Measurements from ENCODE around the gene TSR1. TPM values are rescaled to one million over a fixed set of nuclear protein-coding genes. Genes with fewer than 3 reads are reported as not detected.

Gene TSR1
- total RNA-seq, 4 donors from 2014 or later: 40.0 to 48.0 (median 44.5) TPM

DNA sequence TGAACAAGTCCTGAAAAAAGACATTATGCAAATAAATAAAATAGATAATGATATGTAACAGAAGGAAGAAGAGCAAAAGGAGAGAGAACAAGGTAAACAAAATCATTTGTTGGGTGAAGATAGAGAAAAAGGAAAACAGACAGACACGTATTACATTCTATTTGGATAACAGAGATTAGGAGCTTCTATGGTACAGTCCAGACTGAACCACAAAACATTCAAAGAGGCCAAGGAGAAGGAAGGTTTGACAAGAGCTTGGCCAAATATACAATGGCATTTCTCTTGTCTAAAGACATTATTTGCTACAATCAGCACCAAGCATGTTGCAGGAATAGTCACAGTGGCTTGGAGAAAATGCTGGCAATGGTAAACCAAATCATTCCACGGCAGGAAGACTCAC lies 61.8 kb downstream of the TSR1 start:
- TF ChIP-seq, protein P1, sequence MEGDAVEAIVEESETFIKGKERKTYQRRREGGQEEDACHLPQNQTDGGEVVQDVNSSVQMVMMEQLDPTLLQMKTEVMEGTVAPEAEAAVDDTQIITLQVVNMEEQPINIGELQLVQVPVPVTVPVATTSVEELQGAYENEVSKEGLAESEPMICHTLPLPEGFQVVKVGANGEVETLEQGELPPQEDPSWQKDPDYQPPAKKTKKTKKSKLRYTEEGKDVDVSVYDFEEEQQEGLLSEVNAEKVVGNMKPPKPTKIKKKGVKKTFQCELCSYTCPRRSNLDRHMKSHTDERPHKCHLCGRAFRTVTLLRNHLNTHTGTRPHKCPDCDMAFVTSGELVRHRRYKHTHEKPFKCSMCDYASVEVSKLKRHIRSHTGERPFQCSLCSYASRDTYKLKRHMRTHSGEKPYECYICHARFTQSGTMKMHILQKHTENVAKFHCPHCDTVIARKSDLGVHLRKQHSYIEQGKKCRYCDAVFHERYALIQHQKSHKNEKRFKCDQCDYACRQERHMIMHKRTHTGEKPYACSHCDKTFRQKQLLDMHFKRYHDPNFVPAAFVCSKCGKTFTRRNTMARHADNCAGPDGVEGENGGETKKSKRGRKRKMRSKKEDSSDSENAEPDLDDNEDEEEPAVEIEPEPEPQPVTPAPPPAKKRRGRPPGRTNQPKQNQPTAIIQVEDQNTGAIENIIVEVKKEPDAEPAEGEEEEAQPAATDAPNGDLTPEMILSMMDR (IDR thresholded peaks at IDR 0.05): no peak
- TF ChIP-seq POLR2A (IDR thresholded peaks at IDR 0.05): no peak
- DNase-seq (ENCODE audit: low spot score in 2 of 2): no peak
- 45 to 59% methylated on average over 2 of the region's 2 CpGs for WGBS, 2 donors
- intact Hi-C loops (cut with DNase I; ENCODE audit: low total_unique reads): no loop called here
- H3K4me3 ChIP-seq (ENCODE audit: low read depth, poor library complexity, severe bottlenecking): no peak overlapping the region

Other genes starting within 250 kb of the TSR1 start
- 10 to 100 TPM; 22.5 to 54.6 (median 29.5) TPM for gene SMG6, start 32.7 kb downstream of the TSR1 start, total RNA-seq
- 10 to 100 TPM in 3 of 4 donors, 1 to 10 TPM in 1; 1.4 to 14.4 (median 12.9) TPM for gene SRR, start 32.5 kb downstream of the TSR1 start, total RNA-seq
- gene SGSM2, start 1.0 kb upstream of the TSR1 start, total RNA-seq: 10 to 100 TPM; 42.6 to 97.1 (median 56.5) TPM
- 10 to 100 TPM; 10.3 to 28.6 (median 15.4) TPM for gene MNT, start 64.6 kb upstream of the TSR1 start, total RNA-seq
- gene METTL16, start 175.4 kb upstream of the TSR1 start, total RNA-seq: 10 to 100 TPM; 17.7 to 47.4 (median 38.5) TPM

All from lower leg skin (tissue), 4 donors.